ENCODE results near the gene PHGDH. TPM values are rescaled to one million over a fixed set of nuclear protein-coding genes. Genes with fewer than 3 reads are reported as not detected.

The PHGDH gene
- total and polyA plus RNA-seq, 2 of the 13 experiments (the other 11 are each of a cell fraction or from before 2014, with no cell fraction given) = 95.8 to 133 TPM

DNA sequence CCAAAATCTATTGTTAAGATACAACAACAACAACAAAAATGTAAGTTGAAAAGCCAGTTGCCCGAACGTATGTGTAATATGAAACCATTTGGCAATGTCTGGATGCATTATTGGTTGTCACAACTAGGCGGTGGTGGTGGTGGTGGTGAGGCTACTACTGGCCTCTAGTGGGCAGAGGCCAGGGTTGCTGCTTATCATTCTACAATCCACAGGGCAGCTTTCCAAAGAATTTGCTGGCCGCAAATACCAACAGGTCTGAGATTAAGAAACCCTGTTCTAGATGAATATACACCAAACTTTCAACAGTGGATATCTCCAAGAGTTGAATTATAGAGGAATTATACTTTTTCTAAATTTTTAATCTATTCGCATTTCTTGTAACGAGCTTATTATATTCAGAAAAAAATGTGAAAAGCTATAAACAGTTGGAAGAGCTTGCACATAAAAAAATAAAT lies 36.9 kb upstream of the PHGDH start (continued):
- TF ChIP-seq, protein P1, sequence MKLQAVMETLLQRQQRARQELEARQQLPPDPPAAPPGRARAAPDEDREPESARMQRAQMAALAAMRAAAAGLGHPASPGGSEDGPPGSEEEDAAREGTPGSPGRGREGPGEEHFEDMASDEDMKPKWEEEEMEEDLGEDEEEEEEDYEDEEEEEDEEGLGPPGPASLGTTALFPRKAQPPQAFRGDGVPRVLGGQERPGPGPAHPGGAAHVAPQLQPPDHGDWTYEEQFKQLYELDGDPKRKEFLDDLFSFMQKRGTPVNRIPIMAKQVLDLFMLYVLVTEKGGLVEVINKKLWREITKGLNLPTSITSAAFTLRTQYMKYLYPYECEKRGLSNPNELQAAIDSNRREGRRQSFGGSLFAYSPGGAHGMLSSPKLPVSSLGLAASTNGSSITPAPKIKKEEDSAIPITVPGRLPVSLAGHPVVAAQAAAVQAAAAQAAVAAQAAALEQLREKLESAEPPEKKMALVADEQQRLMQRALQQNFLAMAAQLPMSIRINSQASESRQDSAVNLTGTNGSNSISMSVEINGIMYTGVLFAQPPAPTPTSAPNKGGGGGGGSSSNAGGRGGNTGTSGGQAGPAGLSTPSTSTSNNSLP (IDR thresholded peaks at IDR 0.05; ENCODE audit: low read depth, low read length) = peak; percentile 34; the same call in 1 of the 2 replicates
- TF ChIP-seq NFKB2 (CRISPR knock-in tag; IDR thresholded peaks at IDR 0.05; ENCODE audit: borderline replicate concordance) (no peak), RBM22 (optimal IDR thresholded peaks at IDR 0.05; ENCODE audit: low read length) (no peak), FOXO1 (CRISPR knock-in tag; IDR thresholded peaks at IDR 0.05) (no peak), SALL2 (CRISPR knock-in tag; IDR thresholded peaks at IDR 0.05) (no peak), ZNF598 (CRISPR knock-in tag; IDR thresholded peaks at IDR 0.05; ENCODE audit: borderline replicate concordance) (no peak), ZNF772 (CRISPR knock-in tag; IDR thresholded peaks at IDR 0.05) (no peak), KAT8 (CRISPR knock-in tag; IDR thresholded peaks at IDR 0.05) (no peak), ZNF30 (CRISPR knock-in tag; IDR thresholded peaks at IDR 0.05) (no peak), SNRNP70 (IDR thresholded peaks at IDR 0.05; ENCODE audit: low read depth, low read length) (no peak), NONO (IDR thresholded peaks at IDR 0.05) (no peak), NONO (CRISPR knock-in tag; conservative IDR thresholded peaks at IDR 0.05) (no peak), ZNF20 (CRISPR knock-in tag; IDR thresholded peaks at IDR 0.05) (no peak), WIZ (CRISPR knock-in tag; IDR thresholded peaks at IDR 0.05) (no peak), ATRX (CRISPR knock-in tag; IDR thresholded peaks at IDR 0.05; ENCODE audit: borderline replicate concordance) (no peak), ZNF335 (CRISPR knock-in tag; IDR thresholded peaks at IDR 0.05) (no peak), SIX1 (CRISPR knock-in tag; IDR thresholded peaks at IDR 0.05; ENCODE audit: borderline replicate concordance) (peak; percentile 90), TBL1XR1 (IDR thresholded peaks at IDR 0.05; ENCODE audit: borderline replicate concordance, low read length, partially characterized antibody) (no peak), GLI4 (CRISPR knock-in tag; IDR thresholded peaks at IDR 0.05; ENCODE audit: borderline replicate concordance) (no peak)
- TF ChIP-seq, protein P2, sequence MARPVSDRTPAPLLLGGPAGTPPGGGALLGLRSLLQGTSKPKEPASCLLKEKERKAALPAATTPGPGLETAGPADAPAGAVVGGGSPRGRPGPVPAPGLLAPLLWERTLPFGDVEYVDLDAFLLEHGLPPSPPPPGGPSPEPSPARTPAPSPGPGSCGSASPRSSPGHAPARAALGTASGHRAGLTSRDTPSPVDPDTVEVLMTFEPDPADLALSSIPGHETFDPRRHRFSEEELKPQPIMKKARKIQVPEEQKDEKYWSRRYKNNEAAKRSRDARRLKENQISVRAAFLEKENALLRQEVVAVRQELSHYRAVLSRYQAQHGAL (CRISPR knock-in tag; IDR thresholded peaks at IDR 0.05; ENCODE audit: not compliant biosample characterization) = no peak
- TF ChIP-seq, protein P3, sequence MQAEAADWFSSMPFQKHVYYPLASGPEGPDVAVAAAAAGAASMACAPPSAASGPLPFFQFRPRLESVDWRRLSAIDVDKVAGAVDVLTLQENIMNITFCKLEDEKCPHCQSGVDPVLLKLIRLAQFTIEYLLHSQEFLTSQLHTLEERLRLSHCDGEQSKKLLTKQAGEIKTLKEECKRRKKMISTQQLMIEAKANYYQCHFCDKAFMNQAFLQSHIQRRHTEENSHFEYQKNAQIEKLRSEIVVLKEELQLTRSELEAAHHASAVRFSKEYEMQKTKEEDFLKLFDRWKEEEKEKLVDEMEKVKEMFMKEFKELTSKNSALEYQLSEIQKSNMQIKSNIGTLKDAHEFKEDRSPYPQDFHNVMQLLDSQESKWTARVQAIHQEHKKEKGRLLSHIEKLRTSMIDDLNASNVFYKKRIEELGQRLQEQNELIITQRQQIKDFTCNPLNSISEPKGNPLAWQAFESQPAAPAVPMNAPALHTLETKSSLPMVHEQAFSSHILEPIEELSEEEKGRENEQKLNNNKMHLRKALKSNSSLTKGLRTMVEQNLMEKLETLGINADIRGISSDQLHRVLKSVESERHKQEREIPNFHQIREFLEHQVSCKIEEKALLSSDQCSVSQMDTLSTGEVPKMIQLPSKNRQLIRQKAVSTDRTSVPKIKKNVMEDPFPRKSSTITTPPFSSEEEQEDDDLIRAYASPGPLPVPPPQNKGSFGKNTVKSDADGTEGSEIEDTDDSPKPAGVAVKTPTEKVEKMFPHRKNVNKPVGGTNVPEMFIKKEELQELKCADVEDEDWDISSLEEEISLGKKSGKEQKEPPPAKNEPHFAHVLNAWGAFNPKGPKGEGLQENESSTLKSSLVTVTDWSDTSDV (CRISPR knock-in tag; IDR thresholded peaks at IDR 0.05) = no peak
- TF ChIP-seq, protein P4, sequence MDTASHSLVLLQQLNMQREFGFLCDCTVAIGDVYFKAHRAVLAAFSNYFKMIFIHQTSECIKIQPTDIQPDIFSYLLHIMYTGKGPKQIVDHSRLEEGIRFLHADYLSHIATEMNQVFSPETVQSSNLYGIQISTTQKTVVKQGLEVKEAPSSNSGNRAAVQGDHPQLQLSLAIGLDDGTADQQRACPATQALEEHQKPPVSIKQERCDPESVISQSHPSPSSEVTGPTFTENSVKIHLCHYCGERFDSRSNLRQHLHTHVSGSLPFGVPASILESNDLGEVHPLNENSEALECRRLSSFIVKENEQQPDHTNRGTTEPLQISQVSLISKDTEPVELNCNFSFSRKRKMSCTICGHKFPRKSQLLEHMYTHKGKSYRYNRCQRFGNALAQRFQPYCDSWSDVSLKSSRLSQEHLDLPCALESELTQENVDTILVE (CRISPR knock-in tag; IDR thresholded peaks at IDR 0.05) = no peak
- TF ChIP-seq, protein P5, sequence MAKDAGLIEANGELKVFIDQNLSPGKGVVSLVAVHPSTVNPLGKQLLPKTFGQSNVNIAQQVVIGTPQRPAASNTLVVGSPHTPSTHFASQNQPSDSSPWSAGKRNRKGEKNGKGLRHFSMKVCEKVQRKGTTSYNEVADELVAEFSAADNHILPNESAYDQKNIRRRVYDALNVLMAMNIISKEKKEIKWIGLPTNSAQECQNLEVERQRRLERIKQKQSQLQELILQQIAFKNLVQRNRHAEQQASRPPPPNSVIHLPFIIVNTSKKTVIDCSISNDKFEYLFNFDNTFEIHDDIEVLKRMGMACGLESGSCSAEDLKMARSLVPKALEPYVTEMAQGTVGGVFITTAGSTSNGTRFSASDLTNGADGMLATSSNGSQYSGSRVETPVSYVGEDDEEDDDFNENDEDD (CRISPR knock-in tag; IDR thresholded peaks at IDR 0.05; ENCODE audit: borderline replicate concordance) = no peak

Measured in HepG2 (cell line).